DMS53 treated with DMSO at 0.1 percent for 48 hours (cell line): ENCODE results near the gene DYNC2H1.

Source experiments
- DNase-seq: peaks from one replicate; lab custom pipeline; 2025; ENCODE audit not compliant: unreplicated experiment; lab: John Stamatoyannopoulos, UW

The DYNC2H1 gene

GRCh38 chr11:103436131-103436770, 327.0 kb downstream of the DYNC2H1 start:
- no peak for DNase-seq

DNA sequence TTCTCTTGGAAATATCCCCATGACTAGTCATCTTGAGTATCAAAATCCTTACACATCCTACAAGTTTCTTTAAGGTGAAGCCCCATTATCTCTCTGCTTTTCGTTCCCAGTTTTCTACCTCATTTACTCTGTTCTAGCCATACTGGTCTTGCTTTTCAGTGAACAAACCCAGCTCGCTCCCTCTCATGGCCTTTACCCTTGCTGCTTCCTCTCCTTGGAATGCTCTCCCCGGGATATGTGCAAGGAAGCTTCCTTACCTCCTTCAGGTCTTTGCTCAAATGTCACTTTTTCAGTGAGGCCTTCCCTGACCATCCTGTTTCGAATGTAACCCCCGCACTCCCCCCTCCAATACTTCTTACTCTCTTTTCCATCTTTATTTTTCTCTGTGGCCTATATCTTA, 331.8 kb downstream of the DYNC2H1 start:
- no peak for DNase-seq

DNA sequence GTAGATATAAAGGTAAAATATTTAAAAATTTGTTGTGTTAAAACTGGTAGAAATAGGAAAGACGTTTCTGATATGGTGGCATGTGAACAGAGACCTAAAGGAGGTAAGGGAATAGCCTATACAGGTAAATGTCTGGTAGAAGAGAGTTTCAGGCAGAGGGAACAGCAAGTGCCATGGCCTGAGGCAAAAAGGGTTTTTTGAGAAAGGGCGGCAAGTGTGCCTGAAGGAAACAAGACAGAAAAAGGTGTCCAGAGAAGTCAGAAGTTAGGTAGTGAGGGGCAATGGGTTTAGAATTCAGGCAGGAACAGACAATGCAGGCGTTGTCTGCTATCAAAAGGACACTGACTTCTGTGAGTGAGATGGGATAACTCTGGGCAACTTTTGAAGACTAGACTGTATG, 339.7 kb downstream of the DYNC2H1 start:
- no peak for DNase-seq

GRCh38 chr11:103450241-103450640, 341.0 kb downstream of the DYNC2H1 start:
- DNase-seq, result no peak

- DNase-seq, result no peak
These were observed 343.9 kb downstream of the DYNC2H1 start for GRCh38 chr11:103453126-103453525.

DNA sequence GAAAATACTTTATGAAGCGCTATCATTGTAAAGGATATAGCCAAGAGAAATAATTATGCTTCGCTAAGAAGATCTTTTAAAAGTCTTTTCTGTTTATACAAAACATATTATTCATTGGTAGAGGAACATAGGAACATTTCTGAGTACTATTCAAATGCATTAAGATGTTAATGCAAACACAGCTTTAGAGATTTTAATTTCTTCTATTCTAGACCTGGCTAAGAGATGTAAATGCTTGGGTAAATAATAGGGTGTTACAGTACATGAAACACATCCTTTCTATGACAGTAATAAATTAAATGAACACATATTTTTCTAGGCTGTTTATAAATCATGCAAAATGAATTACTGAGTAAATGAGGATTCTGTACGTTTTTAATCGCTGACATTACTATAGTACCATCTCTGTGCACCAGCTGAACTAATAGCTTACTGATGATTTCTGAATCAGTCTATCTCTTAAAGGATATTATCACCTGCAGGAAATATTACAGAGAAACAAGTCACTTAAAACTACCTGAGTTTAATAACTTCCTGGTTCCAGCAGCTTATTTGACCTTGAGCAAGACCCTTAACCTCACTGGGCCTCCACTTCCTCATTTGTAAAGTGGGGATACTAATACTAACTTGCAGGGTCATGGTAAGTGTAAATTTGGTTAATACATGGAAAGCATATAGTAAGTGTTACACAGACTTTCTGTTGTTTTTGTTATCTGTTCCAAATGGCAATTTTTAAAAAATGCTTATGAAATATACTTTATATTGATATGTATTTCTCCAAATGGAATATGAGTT, 344.9 kb downstream of the DYNC2H1 start:
- DNase-seq, result no peak

DNA sequence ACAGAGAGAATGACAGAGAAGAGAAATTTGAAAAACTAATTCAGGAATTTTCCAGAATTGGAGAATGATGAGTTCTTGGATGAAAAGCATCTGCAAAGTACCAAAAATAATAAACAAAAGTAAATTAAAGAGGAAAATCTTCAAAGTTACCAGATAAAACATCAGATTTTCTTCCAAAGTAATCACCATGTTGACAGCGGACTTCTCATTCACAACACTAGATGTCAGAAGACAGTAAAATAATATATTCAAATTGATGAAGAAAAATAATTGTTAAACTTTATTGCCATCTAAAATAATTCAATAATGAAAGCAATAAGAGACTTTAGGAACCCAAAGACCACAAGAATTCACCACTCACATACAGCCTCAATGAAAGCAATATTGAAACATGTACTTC, 355.2 kb downstream of the DYNC2H1 start:
- no peak for DNase-seq

GRCh38 chr11:103465555-103466140, 356.4 kb downstream of the DYNC2H1 start:
- no peak for DNase-seq

GRCh38 chr11:103471546-103471945, 362.3 kb downstream of the DYNC2H1 start:
- DNase-seq, result no peak

- DNase-seq, result no peak
These were observed 367.6 kb downstream of the DYNC2H1 start for GRCh38 chr11:103476874-103477273.

DNA sequence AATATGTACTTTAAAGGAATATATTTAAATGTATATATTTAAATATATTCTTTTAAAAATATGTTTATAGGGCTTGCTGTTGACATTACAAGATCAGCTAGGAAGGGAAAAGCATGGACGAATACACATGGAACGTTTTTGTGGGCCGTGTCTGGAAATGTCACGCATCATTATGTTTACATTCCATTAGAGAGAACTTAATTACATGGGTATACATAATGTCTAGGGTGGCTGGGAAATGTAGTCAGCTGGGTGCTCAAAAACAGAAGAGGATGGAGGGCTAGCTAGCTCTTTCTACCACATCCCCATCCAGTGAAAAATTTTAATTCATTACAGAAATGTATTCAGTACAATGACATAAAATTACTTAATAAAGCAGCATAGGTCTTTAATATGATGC, 371.2 kb downstream of the DYNC2H1 start:
- DNase-seq, result no peak

DNA sequence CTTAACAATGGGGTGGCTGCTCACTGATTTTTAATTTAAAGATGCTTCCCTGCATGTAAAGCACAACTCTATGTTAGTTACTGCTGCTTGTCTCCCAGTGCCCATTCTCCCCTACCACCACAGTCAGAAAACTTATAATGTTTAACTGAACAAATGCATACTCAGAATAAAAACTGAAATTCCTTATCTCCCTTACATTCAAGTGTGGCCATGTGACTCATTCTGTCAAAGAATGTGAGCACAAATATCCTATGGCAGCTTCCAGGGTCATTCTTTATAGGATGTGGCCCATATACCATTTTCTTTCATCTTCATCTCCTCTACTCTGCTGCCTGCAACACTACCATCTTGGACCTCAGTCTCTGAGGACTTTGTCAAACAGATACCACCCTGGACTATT, 374.8 kb downstream of the DYNC2H1 start:
- DNase-seq, result no peak

GRCh38 chr11:103484545-103484944, 375.3 kb downstream of the DYNC2H1 start:
- no peak for DNase-seq

- DNase-seq, result no peak
These were observed 377.4 kb downstream of the DYNC2H1 start for GRCh38 chr11:103486604-103487003.

DNA sequence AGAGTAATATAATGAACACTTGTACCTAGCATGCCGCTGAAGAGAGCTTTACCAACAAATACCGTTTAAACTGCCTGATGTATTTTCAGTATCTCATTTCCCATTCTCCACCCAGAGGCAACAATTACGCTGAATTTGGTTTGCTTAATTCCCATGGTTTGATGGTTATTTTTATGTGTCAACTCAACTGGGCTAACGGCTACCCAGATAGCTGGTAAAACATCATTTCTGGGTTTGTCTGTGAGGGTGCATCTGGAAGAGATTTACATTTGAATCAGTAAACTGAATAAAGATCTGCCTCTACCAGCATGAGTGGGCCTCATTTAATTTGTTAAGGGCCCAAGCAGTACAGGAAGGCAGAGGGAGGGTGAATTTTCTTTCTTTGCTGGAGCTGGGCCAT, 377.9 kb downstream of the DYNC2H1 start:
- no peak for DNase-seq

DNA sequence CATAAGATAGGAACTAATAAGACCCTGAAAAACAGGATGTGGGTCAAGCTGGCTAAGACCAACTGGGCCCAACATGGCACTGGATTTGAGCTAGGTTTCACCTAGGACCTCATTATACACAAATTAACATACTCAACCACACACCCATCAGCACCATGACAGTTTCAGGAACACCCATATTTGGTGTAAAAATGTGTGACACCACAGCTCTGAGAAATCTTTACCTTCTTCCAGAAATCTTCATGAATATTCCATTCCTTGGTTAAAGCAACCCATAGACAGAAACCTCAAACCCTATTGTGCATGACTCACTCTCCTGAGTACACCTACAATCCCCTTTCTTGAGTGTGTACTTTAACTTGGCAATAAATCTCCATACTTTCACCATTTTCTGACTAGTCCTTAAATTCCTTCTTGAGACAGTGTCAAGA, 378.8 kb downstream of the DYNC2H1 start:
- DNase-seq, result no peak

DNA sequence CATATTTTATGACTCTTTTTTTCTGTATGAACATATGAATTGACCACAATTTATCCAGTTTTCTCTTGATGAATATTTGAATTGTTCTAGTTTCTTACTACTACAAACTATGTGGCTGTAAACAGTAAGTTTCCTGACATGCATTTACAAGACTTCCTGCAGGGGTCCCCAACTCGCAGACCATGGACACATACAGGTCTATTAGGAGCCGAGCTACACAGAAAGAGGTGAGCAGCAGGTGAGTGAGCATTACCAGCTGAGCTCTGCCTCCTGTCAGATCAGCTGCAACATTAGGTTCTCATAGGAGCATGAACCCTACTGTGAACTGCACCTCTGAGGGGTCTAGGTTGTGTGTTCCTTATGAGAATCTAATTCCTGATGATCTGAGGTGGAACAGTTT, 379.4 kb downstream of the DYNC2H1 start:
- DNase-seq, result no peak

DNA sequence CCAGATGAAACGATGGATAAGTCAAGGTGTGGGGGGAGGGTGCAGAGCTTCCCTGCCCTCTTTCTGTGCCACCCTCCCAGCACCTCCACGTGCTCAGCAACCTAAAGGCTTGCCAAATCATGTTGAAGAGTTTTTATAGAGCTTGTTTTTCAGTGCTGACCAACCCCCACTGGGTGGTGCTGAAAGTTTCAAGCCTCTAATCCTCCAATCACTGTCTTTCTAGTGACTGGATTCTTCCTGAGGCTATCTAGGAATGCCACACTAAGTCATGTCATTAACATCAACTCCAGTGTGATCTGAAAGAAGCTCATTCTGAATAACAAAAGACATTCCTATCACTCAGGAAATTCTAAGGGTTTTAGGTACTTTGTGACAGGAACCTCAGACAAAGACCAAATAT, 382.6 kb downstream of the DYNC2H1 start:
- no peak for DNase-seq

DNA sequence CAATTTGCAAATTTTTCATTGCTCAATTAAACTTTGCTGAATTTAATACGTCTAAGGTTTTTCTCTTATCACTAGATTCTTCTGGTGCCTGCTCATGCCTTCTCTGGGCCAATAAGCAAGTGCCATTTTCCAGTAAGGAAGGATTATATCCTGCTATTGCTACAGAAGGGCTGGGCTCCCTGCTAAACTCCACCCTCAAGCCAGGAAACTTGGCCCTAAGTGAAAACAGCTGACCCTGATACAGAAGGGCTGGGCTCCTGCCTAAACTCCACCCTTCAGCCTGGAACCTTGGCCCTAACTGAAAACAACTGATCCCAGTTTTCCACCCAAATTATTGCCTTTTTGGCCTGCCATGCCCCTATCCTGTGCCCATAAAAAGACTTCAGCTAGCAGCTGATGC, 385.3 kb downstream of the DYNC2H1 start:
- DNase-seq, result no peak

DNA sequence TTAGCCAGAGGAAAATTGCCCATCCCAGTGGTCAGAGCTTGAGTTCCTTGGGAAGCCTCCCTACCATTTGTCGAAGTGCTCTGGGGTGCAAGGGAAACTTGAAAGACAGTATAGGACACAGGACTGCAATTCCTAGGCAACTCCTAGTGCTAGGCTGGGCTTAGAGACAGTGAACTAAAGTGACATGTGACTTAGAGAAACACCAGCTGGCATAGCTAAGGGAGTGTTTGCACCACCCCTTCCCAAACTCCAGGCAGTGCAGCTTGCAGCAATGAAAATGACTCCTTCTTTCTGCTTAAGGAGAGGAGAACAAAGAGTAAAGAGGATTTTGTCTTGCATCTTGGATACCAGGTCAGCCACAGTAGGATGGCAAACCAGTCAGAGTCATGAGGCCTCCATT, 388.0 kb downstream of the DYNC2H1 start:
- no peak for DNase-seq

DNA sequence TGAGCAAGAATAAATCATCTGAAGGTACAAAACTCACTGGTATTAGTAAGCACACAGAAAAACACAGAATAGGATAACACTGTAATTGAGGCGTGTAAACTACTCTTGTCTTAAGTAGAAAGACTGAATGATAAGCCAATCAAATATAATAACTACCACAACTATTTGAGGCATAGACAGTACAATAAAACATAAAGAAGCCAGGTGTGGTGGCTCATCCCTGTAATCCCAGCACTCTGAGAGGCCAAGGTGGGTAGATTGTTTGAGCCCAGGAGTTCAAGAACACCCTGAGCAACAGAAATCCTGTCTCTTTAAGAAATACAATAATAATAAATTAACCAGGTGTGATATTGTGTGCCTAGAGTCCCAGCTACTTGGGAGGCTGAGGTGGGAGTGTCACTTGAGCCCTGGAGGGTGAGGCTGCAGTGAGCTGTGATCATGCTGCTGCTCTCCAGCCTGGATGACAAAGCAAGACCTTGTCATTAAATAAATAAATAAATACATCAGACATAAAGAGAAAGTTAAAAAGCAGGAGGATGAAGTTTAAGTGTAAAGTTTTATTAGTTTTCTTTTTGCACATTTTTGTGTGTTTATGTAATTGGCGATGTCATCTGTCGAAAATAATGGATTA, 390.6 kb downstream of the DYNC2H1 start:
- DNase-seq, result no peak

GRCh38 chr11:103515283-103515682, 406.1 kb downstream of the DYNC2H1 start:
- DNase-seq, result no peak
